GM10248 (cell line): ENCODE measurements around the gene OTOA.

Source experiments
- CTCF ChIA-PET: fragments of 300-600 bp; sonication (Branson Sonifier 250); formaldehyde crosslinking; extraction: SDS; loops from one replicate; lab custom pipeline; 2021; ENCODE audit warnings: antibody characterized with exemption; lab: Yijun Ruan, JAX
- POLR2A ChIA-PET: fragments of 350-650 bp; sonication (Branson Sonifier 250); formaldehyde crosslinking; extraction: SDS; loops from one replicate; lab custom pipeline; 2020; ENCODE audit warnings: antibody characterized with exemption; lab: Yijun Ruan, JAX
- DNase-seq: peaks from one replicate; pipeline ENCODE4 v3.0.0; 2012; ENCODE audit errors: extremely low spot score
- CTCF ChIP-seq: IDR thresholded peaks from 2 replicates; pipeline ENCODE4 v1.5.1; 2012; ENCODE audit warnings: mild to moderate bottlenecking, low read depth; ENCODE audit errors: extremely low read depth, missing control alignments, control extremely low read depth

The OTOA gene

GRCh38 chr16:21694609-21695008, 30.8 kb downstream of the OTOA start:
- no peak for TF ChIP-seq CTCF
- DNase-seq, result no peak
- CTCF ChIA-PET, result interaction anchor here (1.3 to 4.4 kb wide), 3 partner anchors 11 to 37 kb away, joined by 5 to 12 read pairs (median 8); no protein-coding TSS in a partner anchor
- POLR2A ChIA-PET, result no interaction called here

- ChIA-PET POLR2A (no interaction called here), CTCF (interaction anchor here (1.9 to 4.4 kb wide), 3 partner anchors 12 to 40 kb away, joined by 5 to 12 read pairs (median 9); no protein-coding TSS in a partner anchor)
- DNase-seq, result no peak
- TF ChIP-seq CTCF, result no peak
These were observed 33.3 kb downstream of the OTOA start for GRCh38 chr16:21697032-21697431.

GRCh38 chr16:21698169-21699032, 34.6 kb downstream of the OTOA start:
- CTCF ChIA-PET, result interaction anchor here (1.0 to 4.4 kb wide), 5 partner anchors 10 to 41 kb away, joined by 4 to 12 read pairs (median 5); no protein-coding TSS in a partner anchor
- no peak for TF ChIP-seq CTCF
- POLR2A ChIA-PET, result no interaction called here
- no peak for DNase-seq

GRCh38 chr16:21701271-21701670, 37.5 kb downstream of the OTOA start:
- CTCF ChIA-PET, result interaction anchor here (0.8 to 1.7 kb wide), 5 partner anchors 12 to 117 kb away, joined by 3 to 6 read pairs (median 3); no protein-coding TSS in a partner anchor
- DNase-seq, result no peak
- TF ChIP-seq CTCF, result no peak
- POLR2A ChIA-PET, result interaction anchor here (0.7 kb wide), 1 partner anchor 57 kb away, joined by 5 read pairs; no protein-coding TSS in a partner anchor

GRCh38 chr16:21702276-21702675, 38.5 kb downstream of the OTOA start:
- DNase-seq, result no peak
- POLR2A ChIA-PET, result no interaction called here
- CTCF ChIA-PET, result interaction anchor here (1.0 kb wide), 1 partner anchor 19 kb away, joined by 3 read pairs; no protein-coding TSS in a partner anchor
- TF ChIP-seq CTCF, result no peak

GRCh38 chr16:21703156-21703555, 39.4 kb downstream of the OTOA start:
- no peak for DNase-seq
- ChIA-PET CTCF (no interaction called here), POLR2A (no interaction called here)
- TF ChIP-seq CTCF, result no peak
